Left hindlimb (tissue), 1 donor: Measurements from ENCODE around the gene IGSF21.
"Not testable (repeated sequence)": the region's sequence is repeated elsewhere in the genome, so short reads cannot be mapped to it uniquely, and the experiment has no call there.

Experiments
- DNase-seq: peaks from one replicate; pipeline ENCODE4 v3.0.0-alpha.2; 2018

The IGSF21 gene

DNA sequence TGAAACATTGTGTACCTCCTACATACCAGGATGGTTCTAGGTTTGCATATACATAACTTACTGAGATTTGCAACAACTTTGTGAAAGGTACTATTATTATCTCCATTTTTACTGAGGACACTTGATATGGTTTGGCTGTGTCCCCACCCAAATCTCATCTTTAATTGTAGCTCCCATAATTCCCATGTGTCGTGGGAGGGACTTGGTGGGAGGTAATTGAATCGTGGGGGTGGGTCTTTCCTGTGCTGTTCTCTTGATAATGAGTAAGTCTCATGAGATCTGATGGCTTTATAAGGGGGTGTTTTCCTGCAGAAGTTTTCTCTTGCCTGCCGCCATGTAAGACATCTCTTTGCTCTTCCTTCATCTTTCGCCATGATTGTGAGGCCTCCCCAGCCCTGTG, 40.1 kb downstream of the IGSF21 start:
- no peak for DNase-seq

DNA sequence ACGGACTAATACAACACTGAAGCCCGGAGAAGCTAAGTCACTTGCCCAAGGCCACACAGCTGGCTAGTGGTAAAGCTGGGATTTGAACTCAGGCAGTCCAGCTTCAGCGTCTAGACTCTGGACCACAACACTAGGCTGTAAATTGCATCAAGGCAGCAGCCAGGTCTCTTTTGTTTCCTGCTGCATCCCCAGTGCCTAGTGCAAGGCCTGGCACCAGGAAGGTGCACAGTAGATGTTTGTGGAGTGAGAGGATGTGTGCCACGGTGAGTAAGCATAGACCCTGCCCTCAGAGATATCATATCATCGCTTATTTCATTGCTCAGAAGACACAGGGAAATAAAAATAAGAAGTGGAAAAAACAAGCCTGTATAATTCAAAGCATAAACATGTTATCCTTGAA, 40.9 kb downstream of the IGSF21 start:
- no peak for DNase-seq

DNA sequence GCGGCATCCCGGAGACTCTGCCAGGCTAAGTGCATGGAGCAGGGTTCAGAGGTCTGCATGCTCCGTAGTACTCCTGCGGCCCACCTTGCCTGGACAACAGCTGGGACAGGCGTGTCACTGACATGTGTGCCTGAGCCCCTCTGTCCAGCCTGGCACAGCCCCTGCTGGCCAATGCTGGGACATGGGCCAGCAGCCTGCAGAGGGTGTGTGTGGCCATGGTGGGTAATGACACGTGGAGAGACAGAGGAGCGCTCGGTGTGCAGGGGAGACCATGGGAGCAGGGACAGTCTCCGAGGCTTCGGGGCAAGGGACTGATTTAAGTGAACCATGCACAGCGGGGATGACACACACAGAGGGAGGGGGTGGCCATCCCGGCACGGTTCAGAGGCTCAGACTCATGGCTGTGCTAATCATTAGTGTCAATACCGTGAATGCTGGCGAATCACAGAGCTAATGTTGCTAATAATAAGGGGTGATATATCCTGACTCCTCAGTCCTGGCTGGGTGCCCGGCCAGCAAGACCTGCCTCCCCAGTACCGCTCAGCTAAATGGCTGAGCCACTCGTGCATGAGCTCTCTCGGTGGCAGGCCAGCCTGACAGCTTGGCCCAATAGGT, 41.5 kb downstream of the IGSF21 start:
- no peak for DNase-seq

DNA sequence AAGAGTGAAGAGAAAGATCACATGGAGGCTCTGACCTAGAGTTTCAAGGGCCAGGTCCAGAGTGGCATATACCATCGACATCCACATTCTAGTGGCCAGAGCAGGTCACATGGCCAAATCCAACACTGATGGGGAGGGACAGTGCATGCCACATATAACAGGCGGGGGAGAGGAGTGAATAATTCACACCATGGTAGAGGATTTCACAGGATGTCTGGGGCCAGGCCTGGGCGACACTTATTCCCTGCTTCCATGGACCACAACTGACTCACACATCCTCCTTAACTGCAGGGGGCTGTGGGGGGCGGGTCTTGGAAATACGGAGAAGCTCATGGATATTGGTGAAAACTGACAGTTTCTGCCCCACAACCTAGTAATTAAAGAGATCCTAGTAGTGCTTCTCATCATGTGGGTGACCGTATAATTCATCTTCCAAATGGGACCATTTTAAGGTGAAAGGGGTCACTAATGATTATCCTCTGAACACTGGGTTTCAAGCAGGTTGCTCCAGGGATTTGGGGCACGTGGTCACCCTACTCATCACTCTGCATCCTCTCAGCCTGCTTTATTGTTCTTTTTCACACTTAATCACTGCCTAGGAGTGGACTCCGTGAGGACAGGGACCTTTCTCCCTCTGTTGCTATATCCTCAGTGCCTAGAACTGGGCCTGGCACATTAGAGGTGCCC, 44.0 kb downstream of the IGSF21 start:
- DNase-seq, result no peak

DNA sequence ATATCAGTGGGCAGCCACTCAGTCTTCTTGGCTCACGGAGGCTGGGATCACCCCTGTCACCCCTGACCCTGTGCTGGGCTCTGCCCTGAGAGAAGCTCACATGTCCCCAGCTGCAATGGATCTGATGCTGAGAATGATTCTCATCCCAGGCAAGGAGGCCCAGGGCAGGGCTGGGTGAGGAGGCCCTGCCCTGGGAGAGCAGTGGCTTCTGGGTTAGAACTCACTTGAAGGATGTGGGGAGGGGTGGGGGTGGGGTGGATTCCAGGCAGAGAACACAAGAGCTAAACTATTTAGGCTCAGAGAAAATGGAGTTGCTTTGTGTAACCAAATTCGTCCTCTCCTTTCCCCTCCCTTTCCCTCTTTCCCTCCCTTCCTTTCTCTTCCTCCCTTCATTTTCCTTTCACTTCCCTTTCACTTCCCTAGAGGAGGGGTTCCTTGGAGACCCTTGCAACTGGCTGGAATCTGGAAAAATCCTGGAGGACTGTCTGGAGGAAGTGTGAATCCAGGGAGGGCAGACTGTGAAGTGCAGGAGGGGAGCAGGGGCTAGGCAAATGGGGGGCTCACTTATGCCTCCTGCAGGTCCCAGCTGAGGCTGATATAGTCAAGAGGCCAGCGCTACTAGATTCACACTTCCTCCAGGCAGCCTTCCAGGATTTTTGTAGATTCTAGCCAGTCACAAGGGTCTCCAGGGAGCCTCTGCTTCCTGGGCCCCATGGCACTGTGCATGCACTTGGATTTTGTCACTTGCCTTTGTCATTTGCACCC, 47.0 kb downstream of the IGSF21 start:
- no peak for DNase-seq

DNA sequence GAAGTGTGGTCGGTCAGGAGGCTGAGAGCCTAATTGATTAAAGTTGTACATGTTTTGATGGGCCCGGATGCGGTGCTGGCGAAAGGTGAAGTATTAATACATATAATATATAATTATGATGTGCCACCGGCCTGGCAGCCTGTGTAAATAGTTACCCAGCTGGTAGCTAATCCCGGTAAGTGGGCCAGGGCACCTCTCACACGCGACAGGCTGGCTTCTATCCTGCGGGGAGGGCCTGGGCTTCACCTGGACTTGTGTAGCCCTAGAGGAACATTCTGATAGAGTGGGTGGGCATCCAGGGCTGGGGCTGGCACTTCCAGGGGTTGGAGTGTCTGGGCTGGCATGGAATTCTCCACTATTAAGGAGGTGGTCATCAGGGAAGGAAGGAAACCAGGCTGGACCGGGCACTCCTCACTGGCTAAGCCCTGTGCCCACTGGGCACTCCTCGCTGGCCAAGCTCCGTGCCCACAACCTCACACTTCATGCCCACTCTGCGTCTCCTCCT, 48.3 kb downstream of the IGSF21 start:
- no peak for DNase-seq

DNA sequence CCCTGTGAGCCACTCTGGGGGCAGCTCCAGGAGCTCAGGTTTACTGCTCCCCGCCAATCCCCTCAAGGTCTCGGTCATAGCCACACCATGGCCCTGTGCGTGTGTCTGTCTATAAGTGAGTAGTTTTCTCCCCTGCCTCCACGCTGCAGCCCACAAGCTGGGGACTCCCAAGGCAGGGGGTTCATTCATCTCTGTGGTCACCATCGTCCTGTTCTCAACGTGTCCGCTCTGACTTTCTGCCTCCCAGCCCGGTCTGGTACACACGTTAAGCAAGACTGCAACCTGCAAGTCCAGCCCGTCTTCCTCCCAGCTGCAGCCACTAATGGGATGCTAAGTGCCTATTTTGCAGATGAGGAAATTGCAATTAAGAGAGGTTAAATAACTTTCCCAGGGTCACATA, 49.8 kb downstream of the IGSF21 start:
- DNase-seq, result no peak

DNA sequence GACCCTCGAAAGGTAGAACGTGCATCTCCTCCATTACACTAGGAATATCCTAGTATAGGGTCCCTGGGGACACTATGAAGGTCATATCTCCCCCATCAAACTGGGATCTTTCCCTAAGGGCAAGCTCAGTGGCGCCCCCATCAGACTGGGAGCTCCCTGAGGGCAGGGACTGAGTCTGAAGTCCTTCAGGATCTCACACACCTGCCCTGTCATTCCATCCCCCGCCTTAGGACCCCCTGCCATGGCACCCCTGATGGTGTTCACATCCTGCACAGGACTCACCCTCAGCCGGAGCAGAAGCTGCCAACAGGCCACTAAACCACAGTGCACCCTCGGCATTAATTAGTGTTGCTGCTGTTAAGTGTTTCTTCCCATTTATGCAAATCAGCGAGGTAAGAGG, 50.4 kb downstream of the IGSF21 start:
- no peak for DNase-seq

DNA sequence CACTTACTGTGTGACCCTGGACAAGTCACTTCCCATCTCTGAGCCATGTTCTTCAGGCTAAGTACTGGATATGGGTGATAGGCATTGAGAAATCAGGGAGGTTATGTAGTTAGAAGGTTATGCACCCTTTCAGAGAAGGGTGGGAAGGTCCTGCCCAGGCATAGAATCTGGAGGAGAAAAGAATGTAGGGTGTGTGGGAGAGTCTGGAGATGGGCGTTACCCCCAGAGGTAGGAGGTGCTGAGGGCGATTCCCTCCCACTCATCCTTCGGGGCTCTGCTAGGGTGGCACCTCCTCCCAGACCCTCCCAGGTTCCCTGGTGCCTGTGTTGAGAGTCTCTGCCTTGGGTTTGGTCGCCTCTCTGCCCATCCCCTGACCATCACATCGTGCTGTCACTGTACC, 51.1 kb downstream of the IGSF21 start:
- no peak for DNase-seq

DNA sequence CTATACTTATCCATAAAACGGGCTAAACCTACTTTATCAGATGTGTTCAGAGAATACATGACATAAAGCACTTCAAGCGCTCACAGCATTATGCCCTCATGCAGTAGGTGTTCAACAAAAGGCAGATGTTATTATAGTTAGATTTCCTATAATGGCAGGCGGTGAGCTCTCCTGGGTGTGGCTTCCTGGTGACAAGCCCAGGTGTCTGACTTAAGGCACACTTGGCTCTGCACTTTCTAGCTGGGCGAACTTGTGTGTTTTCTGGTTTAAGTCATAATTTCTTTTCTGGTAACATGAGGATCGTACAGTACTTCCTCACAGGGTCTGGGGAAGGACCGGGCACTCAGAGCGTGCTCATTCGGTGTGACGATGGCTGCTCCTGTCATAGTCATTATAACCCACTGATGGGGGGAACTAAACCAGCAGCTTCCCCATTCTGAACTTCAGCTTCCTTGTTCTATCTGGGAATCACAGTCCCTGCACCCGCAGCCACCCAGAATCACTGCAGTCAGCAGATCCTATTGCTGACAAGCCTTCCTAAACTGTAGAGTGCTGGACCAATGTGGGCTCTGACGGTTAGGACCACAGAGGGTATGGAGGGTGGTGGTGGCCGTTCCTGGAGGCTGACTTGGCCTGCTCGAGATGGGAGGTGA, 52.8 kb downstream of the IGSF21 start:
- DNase-seq, result peak; percentile 42

DNA sequence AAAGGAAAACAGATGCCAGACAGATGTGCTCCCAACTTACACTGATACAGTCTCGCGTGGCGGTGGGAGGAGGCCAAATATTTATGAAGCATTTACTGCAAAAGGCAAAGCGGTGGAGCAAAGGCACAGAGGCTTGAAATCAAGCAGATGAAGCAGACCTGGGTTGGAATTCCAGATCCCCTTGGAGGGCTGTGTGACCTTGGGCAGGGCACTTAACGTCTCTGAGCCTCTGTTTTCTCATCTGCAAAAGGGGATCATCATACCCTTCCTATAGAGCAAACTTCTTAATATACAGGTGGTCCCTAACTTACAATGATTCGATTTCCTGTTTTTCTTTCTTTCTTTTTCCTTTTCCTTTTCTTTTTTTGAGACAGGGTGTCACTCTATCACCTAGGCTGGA, 54.1 kb downstream of the IGSF21 start:
- no peak for DNase-seq

DNA sequence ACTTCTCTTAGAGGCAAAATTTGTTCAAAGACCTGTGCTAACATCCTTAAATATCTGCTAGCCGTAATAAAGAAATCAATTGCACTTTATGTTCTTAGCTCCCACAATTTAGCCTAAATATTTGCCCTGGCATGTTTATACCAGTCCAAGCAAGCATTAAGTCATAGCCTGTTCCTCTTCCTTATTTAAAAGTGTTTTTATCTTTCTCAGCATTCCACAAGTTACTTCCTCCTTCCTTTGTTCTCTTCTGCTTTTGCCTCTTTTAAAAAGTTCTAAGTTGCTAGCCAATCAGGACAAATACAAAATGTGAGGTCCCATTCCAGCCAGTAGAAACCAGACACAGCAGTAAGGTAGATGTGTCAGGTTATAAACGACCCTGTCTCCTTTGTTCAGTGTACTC, 58.0 kb downstream of the IGSF21 start:
- not testable (repeated sequence) for DNase-seq

DNA sequence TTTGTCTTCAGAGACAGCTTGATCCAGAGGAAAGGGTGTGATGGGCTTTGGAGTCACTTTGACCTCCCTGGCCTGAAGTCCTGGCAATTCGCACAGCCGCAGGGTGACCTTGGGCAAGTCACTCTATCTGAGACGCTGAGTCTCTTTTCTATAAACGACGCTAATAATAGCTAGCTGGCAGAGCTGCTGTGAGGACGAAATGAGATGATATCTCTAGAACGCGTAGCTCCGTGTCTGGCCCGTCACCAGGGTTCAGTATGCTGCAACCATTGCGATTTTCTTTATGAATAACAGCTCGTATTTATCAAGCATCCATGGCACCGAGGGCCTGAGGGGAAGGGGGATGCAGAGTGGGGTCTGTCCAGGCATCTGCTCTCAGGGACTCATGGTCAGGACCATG, 58.7 kb downstream of the IGSF21 start:
- no peak for DNase-seq

DNA sequence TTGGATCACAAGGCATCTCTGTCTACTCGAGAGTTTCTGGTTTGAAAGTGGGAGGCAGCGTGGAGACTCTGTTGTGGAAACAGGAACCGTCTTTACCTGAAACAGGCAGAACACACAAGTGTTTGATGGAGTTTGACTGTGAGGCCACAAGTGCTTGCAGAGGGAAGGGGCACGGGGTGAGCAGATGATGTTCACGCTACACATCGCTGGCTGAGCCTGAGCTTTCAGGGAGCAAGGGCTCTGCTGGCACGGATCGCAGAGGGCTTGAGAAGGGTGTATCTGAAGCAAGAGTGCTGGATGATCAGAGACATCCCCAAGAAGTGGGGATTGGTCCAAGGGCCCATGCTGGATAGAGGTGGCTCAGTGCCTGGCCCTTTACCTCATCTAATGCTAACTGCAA, 59.3 kb downstream of the IGSF21 start:
- no peak for DNase-seq

DNA sequence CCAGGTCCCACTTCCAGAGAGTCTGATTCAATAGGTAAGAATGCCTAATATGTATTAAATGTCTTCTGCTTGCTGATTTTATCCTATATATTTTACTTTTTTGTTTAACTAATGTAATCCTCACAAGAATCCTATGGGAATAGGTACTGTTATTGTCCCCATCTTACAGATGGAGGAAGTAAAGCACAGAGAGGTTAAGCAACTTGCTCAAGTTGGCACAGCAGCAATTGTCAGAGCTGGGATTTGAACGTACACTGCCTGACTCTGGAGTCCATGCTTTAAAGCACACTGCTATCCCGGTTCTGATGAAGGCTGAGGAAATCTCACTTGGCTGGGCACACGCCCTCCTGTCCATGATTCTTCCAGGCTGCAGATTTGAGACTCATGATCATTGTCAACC, 62.8 kb downstream of the IGSF21 start:
- DNase-seq, result no peak

DNA sequence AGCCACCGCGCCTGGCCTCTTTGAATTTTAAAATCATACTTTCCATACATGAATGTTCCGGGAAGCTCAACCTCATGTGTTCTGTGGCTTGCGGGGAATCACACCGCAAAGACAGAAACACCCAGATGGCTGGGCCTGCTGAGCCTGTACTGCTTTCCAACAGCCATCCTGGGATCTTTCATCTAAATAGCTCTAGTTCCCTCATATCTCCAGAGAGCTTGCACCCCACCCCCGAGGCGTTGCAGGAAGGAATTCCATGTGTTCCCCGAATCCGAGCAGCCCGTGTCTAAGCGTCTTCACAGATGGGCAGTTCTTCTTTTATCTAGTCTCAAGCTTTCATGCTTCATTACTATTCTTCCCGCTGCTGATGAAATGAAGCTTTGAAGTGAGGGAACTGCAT, 66.4 kb downstream of the IGSF21 start:
- no peak for DNase-seq

DNA sequence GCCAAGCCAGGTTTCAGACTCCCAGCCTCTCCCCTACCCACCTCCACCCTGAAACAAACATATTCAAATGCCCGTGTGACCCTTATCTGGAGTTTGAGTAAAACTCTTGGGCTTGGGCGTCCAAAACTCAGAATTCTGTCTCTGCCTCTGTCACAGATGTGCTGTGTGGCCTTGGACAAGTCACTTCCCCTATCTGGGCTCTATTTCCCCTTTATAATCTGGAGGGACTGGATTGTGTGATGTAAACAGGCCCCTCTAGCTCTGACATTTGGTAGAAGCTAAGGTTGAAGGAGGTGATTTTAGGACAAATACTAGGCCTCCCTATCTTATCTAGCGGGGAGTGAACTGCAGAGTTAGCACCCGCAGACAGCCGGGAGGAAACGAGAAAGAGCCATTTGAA, 67.5 kb downstream of the IGSF21 start:
- no peak for DNase-seq

DNA sequence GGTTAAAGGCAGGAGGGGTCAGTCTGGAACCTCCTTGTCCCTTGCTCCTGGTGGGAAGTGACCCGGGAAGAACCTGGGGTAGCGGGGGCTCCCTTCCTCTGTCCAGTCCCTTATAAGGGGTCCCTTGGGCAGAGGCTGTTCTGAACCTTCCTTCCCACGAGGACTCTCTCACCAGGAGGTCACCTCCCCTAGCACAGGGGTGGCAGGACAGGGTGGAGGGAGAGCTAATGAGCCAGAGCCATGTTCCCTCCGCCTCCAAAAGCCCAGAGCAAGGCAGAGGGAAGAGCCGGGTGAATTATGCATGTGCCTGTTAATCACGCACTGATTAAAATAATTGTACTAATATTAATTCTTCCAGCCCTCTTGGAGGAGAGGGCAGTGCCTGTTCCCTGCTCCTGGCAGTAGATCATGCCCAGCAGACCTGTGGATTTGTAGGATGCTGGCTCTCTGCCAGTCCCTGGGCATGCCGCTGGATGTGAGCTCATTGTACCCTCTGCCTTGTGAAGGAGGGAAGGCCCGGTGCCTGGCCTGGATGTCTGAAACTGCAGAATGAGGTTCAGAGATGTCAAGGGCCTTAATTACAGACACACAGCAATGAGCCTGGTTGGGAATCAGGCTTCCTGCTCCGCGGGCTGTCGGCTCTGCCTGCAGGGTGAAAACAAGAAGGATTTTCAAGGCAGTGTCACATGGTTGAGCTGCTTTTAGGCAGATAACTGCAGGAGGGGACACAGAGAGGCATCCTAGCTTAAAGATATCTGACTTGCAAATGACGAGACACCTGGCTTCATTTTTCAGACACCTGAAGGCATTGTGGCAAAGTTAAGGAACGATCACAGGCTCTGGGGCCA, 68.2 kb downstream of the IGSF21 start:
- DNase-seq, result no peak

DNA sequence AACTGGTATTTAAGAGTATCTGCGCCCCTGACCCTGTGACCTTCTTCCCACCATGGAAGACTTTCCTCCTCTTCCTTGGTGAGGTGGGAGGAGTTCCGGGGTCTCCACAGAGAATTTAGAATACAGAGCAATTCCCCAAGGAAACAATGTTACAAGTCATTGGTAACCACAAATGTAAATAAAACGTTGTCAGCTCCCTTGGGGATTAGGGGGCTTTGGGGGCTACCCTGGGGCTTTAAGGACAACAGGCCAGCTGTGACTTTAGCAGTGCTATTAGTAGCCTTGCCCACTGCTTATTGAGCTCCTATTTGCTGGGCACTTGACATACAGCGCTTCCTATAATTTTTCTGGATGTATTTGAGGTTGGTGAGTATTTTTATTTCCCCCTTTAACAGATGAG, 69.0 kb downstream of the IGSF21 start:
- no peak for DNase-seq

DNA sequence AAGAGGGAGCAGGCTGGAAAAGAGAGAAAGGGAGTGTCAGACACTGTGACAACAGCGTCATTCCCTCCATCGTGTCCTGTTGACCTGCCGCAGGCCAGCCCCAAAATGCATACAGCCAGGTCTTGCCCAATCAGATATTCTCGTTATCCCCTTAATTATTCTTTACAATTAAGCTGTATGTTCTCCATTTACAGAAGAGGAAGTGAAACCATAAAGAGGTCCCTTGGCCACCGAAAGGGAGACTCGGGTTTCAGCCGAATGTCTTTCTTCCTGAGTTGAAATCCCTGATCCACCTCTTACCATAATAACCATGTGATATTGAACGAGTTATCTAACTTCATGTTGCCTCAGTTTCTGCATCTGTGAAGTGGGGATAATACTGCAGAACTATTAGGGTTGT, 70.5 kb downstream of the IGSF21 start:
- no peak for DNase-seq

DNA sequence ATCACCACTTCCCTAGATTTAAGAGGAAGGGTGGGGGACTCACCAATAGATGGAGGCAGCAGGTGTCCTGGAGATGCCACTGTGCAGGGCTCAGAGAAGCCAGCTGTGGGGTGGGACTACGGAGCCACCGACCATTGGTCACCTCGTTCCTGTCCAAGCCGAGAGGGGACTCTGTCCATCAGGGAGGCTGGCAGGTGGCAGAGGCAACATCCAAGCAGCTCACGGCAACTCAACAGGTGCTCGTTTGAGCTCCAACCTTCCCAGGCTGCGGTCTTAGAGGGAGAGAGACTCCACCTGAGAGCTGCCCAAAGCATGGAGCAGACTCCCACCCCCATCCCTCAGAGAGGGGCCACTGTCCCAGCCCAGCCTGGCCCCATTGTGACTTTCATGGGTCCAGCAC, 71.4 kb downstream of the IGSF21 start:
- DNase-seq, result no peak

DNA sequence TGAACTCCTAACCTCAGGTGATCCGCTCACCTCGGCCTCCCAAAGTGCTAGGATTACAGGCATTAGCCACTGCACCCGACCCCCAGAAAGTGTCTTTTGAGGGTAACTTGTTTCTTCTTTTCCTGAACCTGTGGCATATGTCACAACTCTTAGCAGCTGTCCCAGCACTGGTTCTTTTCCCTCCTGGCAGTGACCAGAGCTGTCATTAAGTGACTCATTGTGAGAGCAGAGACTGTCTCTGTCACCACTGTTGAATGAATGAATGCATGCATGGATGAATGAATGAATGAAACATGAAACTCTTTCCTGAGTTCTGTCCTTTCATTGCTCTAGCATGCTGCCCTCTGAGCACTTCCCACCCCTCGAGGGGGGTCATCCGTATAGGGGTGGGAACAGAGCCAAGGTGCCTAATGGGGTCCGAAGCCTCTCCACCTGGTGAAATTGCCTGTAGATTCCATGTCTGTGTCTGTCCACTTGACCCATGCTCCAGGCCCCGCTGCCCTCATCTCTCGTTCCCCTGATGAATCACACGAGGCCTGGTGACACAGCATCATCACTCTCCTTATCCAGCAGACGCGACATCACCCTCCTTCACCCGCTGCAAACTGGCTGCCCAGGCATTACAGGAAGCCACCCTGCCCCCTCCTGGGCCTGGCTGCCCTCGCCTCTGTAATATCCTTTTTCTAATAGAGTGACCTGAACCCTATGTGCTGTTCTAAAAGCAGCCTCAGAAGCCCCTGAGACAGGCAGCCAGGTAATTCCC, 75.0 kb downstream of the IGSF21 start:
- DNase-seq, result no peak
